ENCODE results near the gene VGLL2. TPM values are rescaled to one million over a fixed set of nuclear protein-coding genes. Genes with fewer than 3 reads are reported as not detected.

VGLL2 gene
- total RNA-seq, 1 experiment from 2014 or later, result not detected

DNA sequence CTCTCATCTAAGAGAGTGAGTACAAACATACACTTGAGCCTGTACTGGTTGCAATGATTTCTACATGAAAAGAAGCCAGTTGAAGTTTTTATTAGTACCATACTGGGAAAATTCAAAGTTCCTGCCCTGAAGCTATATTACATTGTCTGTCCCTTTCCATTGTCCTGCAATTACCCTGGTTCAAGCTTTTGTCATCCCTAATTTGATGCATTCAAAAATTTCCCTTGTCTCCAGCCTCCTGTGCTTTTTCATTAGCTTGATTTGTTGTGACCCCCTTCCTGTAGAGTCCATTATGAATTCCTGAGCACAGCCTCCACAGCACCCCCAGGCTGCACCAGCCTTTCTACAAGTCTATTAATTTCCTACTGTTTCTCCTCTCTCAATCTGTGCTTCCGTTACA, 46.4 kb downstream of the VGLL2 start:
- no peak for DNase-seq (ENCODE audit: low read depth)

- DNase-seq (ENCODE audit: low read depth), result peak; percentile 22
Observed at GRCh38 chr6:117317261-117317660, 51.9 kb downstream of the VGLL2 start.

Small RNA genes within 50 kb of the gene (small RNA-seq; reads per million reads assigned to genes)
- gene RN7SKP18, result not detected

Other genes starting within 250 kb of the VGLL2 start
- 0.06 TPM in 1 of 2 replicates, not detected in the other for gene ROS1, start 160.4 kb downstream of the VGLL2 start, total RNA-seq (2014; rRNA removed; shearing (Covaris generic))
- gene DCBLD1, start 217.1 kb downstream of the VGLL2 start, total RNA-seq (2014; rRNA removed; shearing (Covaris generic)), result 29.5 and 30.7 TPM in 2 replicates